Neural cell (in vitro differentiated cells): ENCODE results near the gene POLE.

Source experiments
- EP300 ChIP-seq: fragments of 450-650 bp; conservative IDR thresholded peaks from 2 replicates; pipeline ENCODE4 v1.6.1; 2014; ENCODE audit warnings: antibody characterized with exemption, mild to moderate bottlenecking, moderate library complexity; ENCODE audit not compliant: poor library complexity, severe bottlenecking
- EZH2 ChIP-seq: fragments of 200-600, 300-800 bp; shearing (Covaris generic), sonication (generic); IDR thresholded peaks from 2 replicates; pipeline ENCODE4 v1.6.1; 2014; ENCODE audit warnings: antibody characterized with exemption, low read length, borderline replicate concordance, mild to moderate bottlenecking; ENCODE audit not compliant: insufficient read depth, poor library complexity, severe bottlenecking
- MXI1 ChIP-seq: fragments of 450-650 bp; conservative IDR thresholded peaks from 2 replicates; pipeline ENCODE4 v1.6.1; 2014; ENCODE audit warnings: antibody characterized with exemption, mild to moderate bottlenecking; ENCODE audit not compliant: poor library complexity, severe bottlenecking
- POLR2AphosphoS5 ChIP-seq: IDR thresholded peaks from 2 replicates; pipeline ENCODE4 v1.6.1; 2012
- RAD21 ChIP-seq: fragments of 450-650 bp; conservative IDR thresholded peaks from 2 replicates; pipeline ENCODE4 v1.6.1; 2014; ENCODE audit warnings: antibody characterized with exemption, mild to moderate bottlenecking, moderate library complexity
- TF ChIP-seq, protein P1 (sequence below): fragments of 450-650 bp; IDR thresholded peaks from 2 replicates; pipeline ENCODE4 v1.5.1; 2014; ENCODE audit warnings: antibody characterized with exemption, mild to moderate bottlenecking, moderate library complexity; ENCODE audit not compliant: poor library complexity, severe bottlenecking
- TF ChIP-seq, protein P2 (sequence below): IDR thresholded peaks from 2 replicates; pipeline ENCODE4 v1.6.1; 2012; ENCODE audit warnings: borderline replicate concordance

DNA sequence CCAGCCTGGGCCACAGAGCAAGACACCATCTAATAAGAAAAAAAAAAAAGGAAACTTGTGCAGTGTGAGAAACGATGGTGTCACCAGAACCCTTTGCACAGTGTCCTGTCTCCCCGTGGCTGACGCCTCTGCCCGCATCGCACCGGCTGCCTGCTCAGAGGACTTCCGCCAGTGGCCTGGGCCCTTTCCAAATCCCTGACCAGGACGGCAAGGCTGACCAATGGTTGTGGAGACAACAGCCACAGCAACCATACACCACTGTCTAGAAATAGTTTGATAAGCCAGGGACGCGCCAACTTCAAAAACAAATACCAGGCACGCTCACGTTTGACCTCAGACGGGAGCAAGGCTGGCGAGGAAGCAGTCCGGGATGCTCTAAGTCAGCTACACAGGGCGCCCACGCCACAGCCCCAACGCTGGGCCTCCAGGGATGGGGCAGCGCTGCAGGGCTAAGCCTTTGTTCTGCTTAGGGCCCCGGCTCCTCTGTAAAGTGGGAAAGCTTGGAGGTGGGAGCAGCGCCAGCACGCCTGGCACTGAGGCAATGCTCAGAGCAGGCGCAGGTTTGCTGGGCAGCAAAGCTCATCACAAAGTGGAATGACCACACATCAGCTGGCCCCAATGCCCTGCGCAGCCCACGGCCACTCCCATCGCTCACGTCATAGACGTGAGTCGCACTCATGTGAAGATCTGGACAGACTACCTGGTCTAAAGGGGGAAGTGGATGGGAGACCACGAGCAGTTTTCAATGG is 36.0 kb upstream of the POLE start:
- TF ChIP-seq POLR2AphosphoS5: no peak
- TF ChIP-seq, protein P1, sequence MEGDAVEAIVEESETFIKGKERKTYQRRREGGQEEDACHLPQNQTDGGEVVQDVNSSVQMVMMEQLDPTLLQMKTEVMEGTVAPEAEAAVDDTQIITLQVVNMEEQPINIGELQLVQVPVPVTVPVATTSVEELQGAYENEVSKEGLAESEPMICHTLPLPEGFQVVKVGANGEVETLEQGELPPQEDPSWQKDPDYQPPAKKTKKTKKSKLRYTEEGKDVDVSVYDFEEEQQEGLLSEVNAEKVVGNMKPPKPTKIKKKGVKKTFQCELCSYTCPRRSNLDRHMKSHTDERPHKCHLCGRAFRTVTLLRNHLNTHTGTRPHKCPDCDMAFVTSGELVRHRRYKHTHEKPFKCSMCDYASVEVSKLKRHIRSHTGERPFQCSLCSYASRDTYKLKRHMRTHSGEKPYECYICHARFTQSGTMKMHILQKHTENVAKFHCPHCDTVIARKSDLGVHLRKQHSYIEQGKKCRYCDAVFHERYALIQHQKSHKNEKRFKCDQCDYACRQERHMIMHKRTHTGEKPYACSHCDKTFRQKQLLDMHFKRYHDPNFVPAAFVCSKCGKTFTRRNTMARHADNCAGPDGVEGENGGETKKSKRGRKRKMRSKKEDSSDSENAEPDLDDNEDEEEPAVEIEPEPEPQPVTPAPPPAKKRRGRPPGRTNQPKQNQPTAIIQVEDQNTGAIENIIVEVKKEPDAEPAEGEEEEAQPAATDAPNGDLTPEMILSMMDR: no peak
- no peak for TF ChIP-seq MXI1
- TF ChIP-seq RAD21: no peak
- TF ChIP-seq EP300: no peak
- TF ChIP-seq EZH2: no peak
- TF ChIP-seq, protein P2, sequence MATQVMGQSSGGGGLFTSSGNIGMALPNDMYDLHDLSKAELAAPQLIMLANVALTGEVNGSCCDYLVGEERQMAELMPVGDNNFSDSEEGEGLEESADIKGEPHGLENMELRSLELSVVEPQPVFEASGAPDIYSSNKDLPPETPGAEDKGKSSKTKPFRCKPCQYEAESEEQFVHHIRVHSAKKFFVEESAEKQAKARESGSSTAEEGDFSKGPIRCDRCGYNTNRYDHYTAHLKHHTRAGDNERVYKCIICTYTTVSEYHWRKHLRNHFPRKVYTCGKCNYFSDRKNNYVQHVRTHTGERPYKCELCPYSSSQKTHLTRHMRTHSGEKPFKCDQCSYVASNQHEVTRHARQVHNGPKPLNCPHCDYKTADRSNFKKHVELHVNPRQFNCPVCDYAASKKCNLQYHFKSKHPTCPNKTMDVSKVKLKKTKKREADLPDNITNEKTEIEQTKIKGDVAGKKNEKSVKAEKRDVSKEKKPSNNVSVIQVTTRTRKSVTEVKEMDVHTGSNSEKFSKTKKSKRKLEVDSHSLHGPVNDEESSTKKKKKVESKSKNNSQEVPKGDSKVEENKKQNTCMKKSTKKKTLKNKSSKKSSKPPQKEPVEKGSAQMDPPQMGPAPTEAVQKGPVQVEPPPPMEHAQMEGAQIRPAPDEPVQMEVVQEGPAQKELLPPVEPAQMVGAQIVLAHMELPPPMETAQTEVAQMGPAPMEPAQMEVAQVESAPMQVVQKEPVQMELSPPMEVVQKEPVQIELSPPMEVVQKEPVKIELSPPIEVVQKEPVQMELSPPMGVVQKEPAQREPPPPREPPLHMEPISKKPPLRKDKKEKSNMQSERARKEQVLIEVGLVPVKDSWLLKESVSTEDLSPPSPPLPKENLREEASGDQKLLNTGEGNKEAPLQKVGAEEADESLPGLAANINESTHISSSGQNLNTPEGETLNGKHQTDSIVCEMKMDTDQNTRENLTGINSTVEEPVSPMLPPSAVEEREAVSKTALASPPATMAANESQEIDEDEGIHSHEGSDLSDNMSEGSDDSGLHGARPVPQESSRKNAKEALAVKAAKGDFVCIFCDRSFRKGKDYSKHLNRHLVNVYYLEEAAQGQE: no peak
